HepG2 (cell line): Measurements from ENCODE around the gene TCAF1. TPM values are rescaled to one million over a fixed set of nuclear protein-coding genes. Genes with fewer than 3 reads are reported as not detected.

Experiments
- ATAC-seq: fragments of 200-7000 bp; cut with Tn5 transposase; 3 replicates; pipeline ENCODE4 v1.9.1; 2020; ENCODE audit warnings: mild to moderate bottlenecking, moderate library complexity
- BruUV-seq: library from RNA; stranded (reverse); fragments of 400-500 nt; replicated peaks from 2 replicates; lab custom pipeline; 2021; lab: Mats Ljungman, UMichigan
- CTCF ChIA-PET: fragments of 300-600 bp; formaldehyde crosslinking; extraction: SDS; loops from one replicate; lab custom pipeline; 2021; ENCODE audit warnings: low total read pairs, inconsistent platforms, low intra/inter-chr PET ratio; lab: Yijun Ruan, JAX
- POLR2A ChIA-PET: fragments of 350-600 bp; sonication (Branson Sonifier 250); formaldehyde crosslinking; loops from one replicate; lab custom pipeline; 2020; ENCODE audit warnings: antibody characterized with exemption, inconsistent platforms; lab: Yijun Ruan, JAX
- DNase-seq: peaks from one replicate; pipeline ENCODE4 v3.0.0-alpha.2; 2015; ENCODE audit warnings: low spot score
- FAIRE-seq: peaks from 3 replicates; lab custom pipeline; 2011; peaks lifted over from hg19 to GRCh38; lab: Jason Lieb, UNC
- H2AFZ ChIP-seq: one replicate; pipeline ENCODE4 v1.6.1; 2011; ENCODE audit warnings: low read length, inconsistent platforms
- H3K27ac ChIP-seq: fragments of 300-600 bp; 3 replicates; pipeline ENCODE4 v1.8.0; 2011; ENCODE audit warnings: mixed run types, mild to moderate bottlenecking, mixed read lengths, low read length, inconsistent platforms; ENCODE audit not compliant: insufficient read depth; ENCODE audit errors: extremely low read length
- H3K27me3 ChIP-seq, 2 experiments: fragments of 200-600 bp in 1 of 2; 2 replicates in 1 of 2; 3 replicates in 1 of 2; pipeline versions ENCODE4 v1.6.0 to v1.8.0; 2011; ENCODE audit warnings: low read length in 2 of 2, mild to moderate bottlenecking in 2 of 2, moderate library complexity in 2 of 2, inconsistent platforms in 1 of 2; ENCODE audit not compliant: insufficient read depth in 2 of 2, control insufficient read depth in 1 of 2
- H3K36me3 ChIP-seq, 2 experiments: fragments of 200-600 bp in 1 of 2; replicated peaks in 1 of 2; 2 replicates in 1 of 2; 3 replicates in 1 of 2; pipeline versions ENCODE4 v1.5.1 to v1.8.0; 2011; ENCODE audit warnings: low read length in 2 of 2, inconsistent platforms in 1 of 2; ENCODE audit not compliant: insufficient read depth in 2 of 2, control insufficient read depth in 1 of 2
- H3K4me1 ChIP-seq: 2 replicates; pipeline ENCODE4 v1.5.1; 2012; ENCODE audit warnings: low read length, inconsistent platforms; ENCODE audit not compliant: insufficient read depth
- H3K4me2 ChIP-seq: 2 replicates; pipeline ENCODE4 v1.6.0; 2011; ENCODE audit warnings: low read depth, low read length, inconsistent platforms
- H3K4me3 ChIP-seq, 3 experiments: fragments of 200-600 bp in 1 of 3; sonication (generic), shearing (Covaris generic) in 1 of 3; replicated peaks in 1 of 3; 2 replicates each; pipeline ENCODE4 v1.5.1; 2011 to 2016; ENCODE audit warnings: low read length in 3 of 3, inconsistent platforms in 2 of 3, low read depth in 2 of 3, mild to moderate bottlenecking in 2 of 3, control low read depth in 1 of 3, mixed read lengths in 1 of 3; ENCODE audit not compliant: insufficient read depth in 1 of 3
- H3K79me2 ChIP-seq: one replicate; pipeline ENCODE4 v1.6.1; 2011; ENCODE audit warnings: low read length, inconsistent platforms; ENCODE audit not compliant: insufficient read depth
- H3K9ac ChIP-seq: 2 replicates; pipeline ENCODE4 v1.6.0; 2011; ENCODE audit warnings: mild to moderate bottlenecking, low read depth, low read length, inconsistent platforms; ENCODE audit not compliant: insufficient read depth
- H3K9me3 ChIP-seq: 2 replicates; pipeline ENCODE4 v1.5.1; 2012; ENCODE audit warnings: mild to moderate bottlenecking, low read length
- H4K20me1 ChIP-seq: 2 replicates; pipeline ENCODE4 v1.6.0; 2011; ENCODE audit warnings: inconsistent platforms, mild to moderate bottlenecking, low read length, moderate library complexity; ENCODE audit not compliant: insufficient read depth
- BRCA1 ChIP-seq: sonication (generic); formaldehyde crosslinking; IDR thresholded peaks from 2 replicates; pipeline ENCODE4 v1.4.0; 2020; ENCODE audit warnings: missing genetic modification reagents
- HCFC1 ChIP-seq: fragments of 150-350 bp; IDR thresholded peaks from 2 replicates; pipeline ENCODE4 v1.6.1; 2014; ENCODE audit warnings: low read depth, low read length
- KLF15 ChIP-seq: sonication (generic); formaldehyde crosslinking; IDR thresholded peaks from 2 replicates; pipeline ENCODE4 v1.8.1; 2023; ENCODE audit warnings: borderline replicate concordance, mild to moderate bottlenecking, inconsistent platforms, missing genetic modification reagents, mixed read lengths
- MAFK ChIP-seq, 2 experiments: IDR thresholded peaks in 1 of 2; conservative IDR thresholded peaks in 1 of 2; 2 replicates each; pipeline ENCODE4 v1.6.1; 2011; ENCODE audit warnings: improper control_type of control experiment in 2 of 2, low read length in 2 of 2
- NONO ChIP-seq, 2 experiments: fragments of 450-650 bp in 1 of 2; sonication (generic) in 1 of 2; formaldehyde crosslinking in 1 of 2; IDR thresholded peaks in 1 of 2; conservative IDR thresholded peaks in 1 of 2; 2 replicates each; pipeline versions ENCODE4 v1.6.1 to v1.8.0; 2017 to 2022; ENCODE audit warnings: mild to moderate bottlenecking in 1 of 2, missing genetic modification reagents in 1 of 2, moderate library complexity in 1 of 2
- PHF5A ChIP-seq: IDR thresholded peaks from one replicate; pipeline ENCODE4 v1.6.1; 2018; ENCODE audit warnings: low read depth, missing genetic modification reagents; ENCODE audit not compliant: unreplicated experiment
- POLR2G ChIP-seq: fragments of 200-400 bp; formaldehyde crosslinking; IDR thresholded peaks from 2 replicates; pipeline ENCODE4 v1.6.1; 2018; ENCODE audit warnings: mild to moderate bottlenecking, low read depth, low read length, moderate library complexity
- PPARG ChIP-seq: conservative IDR thresholded peaks from 2 replicates; pipeline ENCODE4 v1.6.1; 2016; ENCODE audit warnings: missing biosample characterization, missing genetic modification reagents
- PRPF4 ChIP-seq: fragments of 200-400 bp; formaldehyde crosslinking; IDR thresholded peaks from 2 replicates; pipeline ENCODE4 v1.6.1; 2016; ENCODE audit warnings: low read length, low read depth; ENCODE audit not compliant: poor library complexity, severe bottlenecking
- THYN1 ChIP-seq: sonication (generic); formaldehyde crosslinking; IDR thresholded peaks from 2 replicates; pipeline ENCODE4 v1.8.1; 2023; ENCODE audit warnings: low read depth, mild to moderate bottlenecking, moderate library complexity, missing genetic modification reagents, borderline replicate concordance
- TRAFD1 ChIP-seq: sonication (generic); formaldehyde crosslinking; IDR thresholded peaks from 2 replicates; pipeline ENCODE4 v1.5.1; 2020; ENCODE audit warnings: missing genetic modification reagents, mild to moderate bottlenecking, borderline replicate concordance
- ZNF317 ChIP-seq: sonication (generic); formaldehyde crosslinking; IDR thresholded peaks from 2 replicates; pipeline ENCODE4 v1.5.0; 2020; ENCODE audit warnings: mild to moderate bottlenecking, missing genetic modification reagents
- ZNF501 ChIP-seq: sonication (generic); formaldehyde crosslinking; IDR thresholded peaks from 2 replicates; pipeline ENCODE4 v1.5.1; 2020; ENCODE audit warnings: mild to moderate bottlenecking, moderate library complexity, missing genetic modification reagents
- ZNF549 ChIP-seq: sonication (generic); formaldehyde crosslinking; IDR thresholded peaks from 2 replicates; pipeline ENCODE4 v1.5.0; 2020; ENCODE audit warnings: missing genetic modification reagents
- ZNF598 ChIP-seq: sonication (generic); formaldehyde crosslinking; IDR thresholded peaks from 2 replicates; pipeline ENCODE4 v1.5.1; 2020; ENCODE audit warnings: mild to moderate bottlenecking, missing genetic modification reagents, borderline replicate concordance
- ZNF720 ChIP-seq: sonication (generic); formaldehyde crosslinking; IDR thresholded peaks from 2 replicates; pipeline ENCODE4 v1.4.0; 2020; ENCODE audit warnings: missing genetic modification reagents
- WGBS: methylation state at CpG from one replicate; pipeline ENCODE4 v1.1.6; 2017; ENCODE audit warnings: low lambda C conversion rate; 5-methylcytosine and 5-hydroxymethylcytosine counted together
- in situ Hi-C: cut with HindIII; loops from 2 replicates; pipeline ENCODE4 v1.10.0; 2017; ENCODE audit warnings: low pct_unique_long_range_greater_than_20kb; ENCODE audit not compliant: extremely low pct_ligation_motif_present
- intact Hi-C: fragments of 100-400 bp; cut with micrococcal nuclease; formaldehyde crosslinking; loops from one replicate; pipeline ENCODE4 v1.10.0; 2022; ENCODE audit not compliant: unreplicated experiment
- polyA plus RNA-seq, 8 experiments: library from polyadenylated mRNA; depleted of rRNA in 3 of 8; stranded (reverse) in 7 of 8; unstranded in 1 of 8; fragments of >200 nt; fragmentation: Illumina TruSeq in 4 of 8; extraction: Trizol in 4 of 8; gene quantifications; 2 replicates each; pipeline versions ENCODE4 v1.2.1 to v1.2.3, GENCODE V29; 2011 to 2016; ENCODE audit warnings: low read depth in 4 of 8, missing spikeins in 1 of 8, mixed read lengths in 1 of 8; ENCODE audit not compliant: insufficient read depth in 1 of 8
- total RNA-seq, 5 experiments: library from RNA; depleted of rRNA; stranded (reverse); fragments of >200 nt; fragmentation: Illumina TruSeq; extraction: Trizol; gene quantifications; 2 replicates each; pipeline ENCODE4 v1.2.3, GENCODE V29; 2016; ENCODE audit warnings: low read depth in 1 of 5
- TF ChIP-seq, protein P1 (sequence below): conservative IDR thresholded peaks from 2 replicates; pipeline ENCODE4 v1.6.1; 2018; ENCODE audit warnings: missing genetic modification reagents

TCAF1 gene
- total and polyA plus RNA-seq, 2 of the 13 experiments (the other 11 are each of a cell fraction or from before 2014, with no cell fraction given) = 36.2 to 101 TPM

DNA sequence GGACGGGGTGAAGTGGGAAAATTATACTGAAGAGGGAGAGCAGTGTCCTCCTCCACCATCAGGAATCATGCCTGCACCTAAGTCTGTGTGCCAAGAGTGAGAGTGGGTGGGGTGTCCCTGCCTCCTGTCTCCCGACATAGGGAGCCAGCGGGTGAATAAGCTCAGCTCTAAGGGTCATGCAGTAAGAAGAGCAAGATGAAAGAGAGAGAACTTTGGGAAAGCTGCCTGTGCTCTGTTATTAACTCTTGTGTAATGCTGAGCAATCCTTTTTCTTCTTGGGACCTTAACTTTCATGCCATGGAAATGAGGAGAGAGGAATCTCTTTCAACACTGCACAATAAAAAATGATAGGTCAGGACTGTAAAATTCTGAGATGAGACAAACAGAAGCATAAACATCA, 7.9 kb upstream of the TCAF1 start:
- POLR2A ChIA-PET = no interaction called here
- peak overlapping the region; percentile 60 for H2AFZ ChIP-seq
- H3K79me2 ChIP-seq = no peaks in the 10 kb centered on the region
- no peak overlapping the region for H3K4me3 ChIP-seq
- H3K27ac ChIP-seq = peak overlapping the region; percentile 32
- no peak for TF ChIP-seq NONO (IDR thresholded peaks at IDR 0.05)
- TF ChIP-seq NONO (CRISPR knock-in tag; conservative IDR thresholded peaks at IDR 0.05) = no peak
- no peak for TF ChIP-seq PHF5A (CRISPR knock-in tag)
- TF ChIP-seq MAFK (conservative IDR thresholded peaks at IDR 0.05 in 1 of 2, IDR thresholded peaks at IDR 0.05 in 1 of 2; ENCODE audit: low read length in 2 of 2) = peak; percentile 18 to 24; a peak in 2 of 4 replicates
- H3K4me2 ChIP-seq = 0 out of 2 replicates have a peak overlapping the region, but pooled peaks have one; percentile 20
- no peaks in the 10 kb centered on the region for H3K27me3 ChIP-seq
- no peaks in the 10 kb centered on the region for H3K36me3 ChIP-seq
- no peak for ATAC-seq
- intact Hi-C loops = no loop called here
- CTCF ChIA-PET = no interaction called here
- FAIRE-seq = no peak
- no TSS peak for BruUV-seq
- no peaks in the 10 kb centered on the region for H3K9me3 ChIP-seq
- no peaks in the 10 kb centered on the region for H4K20me1 ChIP-seq
- no peak overlapping the region for H3K9ac ChIP-seq
- peaks cover 85% of the 10 kb centered on the region for H3K4me1 ChIP-seq
- no peak for DNase-seq
- in situ Hi-C loops = loop anchor here (25.0 kb wide), 1 partner anchor 523 kb away; the partner anchor contains the start of gene ZYX
- WGBS = 66% methylated on average over 3 of the region's 3 CpGs

- Histone ChIP-seq H4K20me1 (no peaks in the 10 kb centered on the region), H3K4me2 (no peak overlapping the region)
- TF ChIP-seq THYN1 (CRISPR knock-in tag) (no peak), ZNF501 (CRISPR knock-in tag) (no peak), KLF15 (CRISPR knock-in tag) (no peak), ZNF317 (no peak), PPARG (CRISPR knock-in tag) (no peak), HCFC1 (no peak), ZNF598 (CRISPR knock-in tag) (no peak), ZNF549 (no peak), POLR2G (no peak), PRPF4 (no peak), BRCA1 (CRISPR knock-in tag) (no peak), TRAFD1 (CRISPR knock-in tag) (no peak), ZNF720 (CRISPR knock-in tag) (no peak)
- TF ChIP-seq, protein P1, sequence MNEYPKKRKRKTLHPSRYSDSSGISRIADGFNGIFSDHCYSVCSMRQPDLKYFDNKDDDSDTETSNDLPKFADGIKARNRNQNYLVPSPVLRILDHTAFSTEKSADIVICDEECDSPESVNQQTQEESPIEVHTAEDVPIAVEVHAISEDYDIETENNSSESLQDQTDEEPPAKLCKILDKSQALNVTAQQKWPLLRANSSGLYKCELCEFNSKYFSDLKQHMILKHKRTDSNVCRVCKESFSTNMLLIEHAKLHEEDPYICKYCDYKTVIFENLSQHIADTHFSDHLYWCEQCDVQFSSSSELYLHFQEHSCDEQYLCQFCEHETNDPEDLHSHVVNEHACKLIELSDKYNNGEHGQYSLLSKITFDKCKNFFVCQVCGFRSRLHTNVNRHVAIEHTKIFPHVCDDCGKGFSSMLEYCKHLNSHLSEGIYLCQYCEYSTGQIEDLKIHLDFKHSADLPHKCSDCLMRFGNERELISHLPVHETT (CRISPR knock-in tag) = no peak
Measured at GRCh38 chr7:143908120-143908519, 6.1 kb upstream of the TCAF1 start.

More at GRCh38 chr7:143908120-143908519, 6.1 kb upstream of the TCAF1 start:
- Histone ChIP-seq H3K4me1 (peaks cover 85% of the 10 kb centered on the region), H3K36me3 (no peaks in the 10 kb centered on the region), H3K79me2 (no peaks in the 10 kb centered on the region), H3K4me3 (no peak overlapping the region), H3K9me3 (no peaks in the 10 kb centered on the region), H2AFZ (no peak overlapping the region), H3K27ac (no peak overlapping the region), H3K27me3 (no peaks in the 10 kb centered on the region), H3K9ac (no peak overlapping the region)
- no TSS peak for BruUV-seq
- no peak for FAIRE-seq
- DNase-seq = no peak
- CTCF ChIA-PET = no interaction called here
- in situ Hi-C loops = loop anchor here (25.0 kb wide), 1 partner anchor 521 kb away; the partner anchor contains the start of gene ZYX
- POLR2A ChIA-PET = no interaction called here
- 96% methylated on average over 5 of the region's 5 CpGs for WGBS
- intact Hi-C loops = no loop called here
- ATAC-seq = no peak
